DOHH2 (cell line): ENCODE data around the gene CHRND.

Source experiments
- H3F3A ChIP-seq: fragments of 200-600 bp; sonication (generic), shearing (Covaris generic); 2 replicates; pipeline ENCODE4 v1.6.0; 2016; ENCODE audit warnings: antibody characterized with exemption, mild to moderate bottlenecking; ENCODE audit not compliant: control insufficient read depth, insufficient read depth
- H3K27ac ChIP-seq: fragments of 200-600 bp; sonication (generic); 2 replicates; pipeline ENCODE4 v1.5.1; 2014; ENCODE audit warnings: low read depth, mild to moderate bottlenecking, low read length, moderate library complexity
- H3K27me3 ChIP-seq: fragments of 200-600 bp; sonication (generic); 2 replicates; pipeline ENCODE4 v1.6.1; 2014; ENCODE audit warnings: mild to moderate bottlenecking, low read length, mixed read lengths; ENCODE audit not compliant: control insufficient read depth
- H3K36me3 ChIP-seq: fragments of 200-600 bp; sonication (generic); 2 replicates; pipeline ENCODE4 v1.6.1; 2014; ENCODE audit warnings: mild to moderate bottlenecking, low read length, moderate library complexity, mixed read lengths; ENCODE audit not compliant: control insufficient read depth
- H3K4me1 ChIP-seq: fragments of 200-600 bp; sonication (generic); 2 replicates; pipeline ENCODE4 v1.6.1; 2014; ENCODE audit warnings: mild to moderate bottlenecking, low read length, mixed read lengths; ENCODE audit not compliant: control insufficient read depth
- H3K4me2 ChIP-seq: fragments of 200-600 bp; sonication (generic); 2 replicates; pipeline ENCODE4 v1.6.0; 2014; ENCODE audit warnings: mild to moderate bottlenecking, low read length, moderate library complexity
- H3K4me3 ChIP-seq: fragments of 200-600 bp; sonication (generic); 2 replicates; pipeline ENCODE4 v1.5.1; 2014; ENCODE audit warnings: mild to moderate bottlenecking, low read length, mixed read lengths
- H3K79me2 ChIP-seq: fragments of 200-600 bp; sonication (generic); 2 replicates; pipeline ENCODE4 v1.6.1; 2014; ENCODE audit warnings: mild to moderate bottlenecking, low read length, mixed read lengths; ENCODE audit not compliant: control insufficient read depth
- H3K9me2 ChIP-seq: fragments of 200-600 bp; sonication (generic); replicated peaks from 2 replicates; pipeline ENCODE4 v1.6.1; 2014; ENCODE audit warnings: mild to moderate bottlenecking, low read length, mixed read lengths; ENCODE audit not compliant: control insufficient read depth
- H3K9me3 ChIP-seq: fragments of 200-600 bp; sonication (generic); 2 replicates; pipeline ENCODE4 v1.6.1; 2014; ENCODE audit warnings: antibody characterized with exemption, low read length, mixed read lengths; ENCODE audit not compliant: control insufficient read depth, insufficient read depth
- H4K20me1 ChIP-seq: fragments of 200-600 bp; sonication (generic); 2 replicates; pipeline ENCODE4 v1.6.0; 2014; ENCODE audit warnings: low read depth, mild to moderate bottlenecking, antibody characterized with exemption, low read length, moderate library complexity; ENCODE audit not compliant: control insufficient read depth, insufficient read depth
- EZH2phosphoT487 ChIP-seq: fragments of 200-600 bp; sonication (generic); IDR thresholded peaks from 2 replicates; pipeline ENCODE4 v1.6.1; 2017; ENCODE audit warnings: borderline replicate concordance, mild to moderate bottlenecking, antibody characterized with exemption, low read length, moderate library complexity, mixed read lengths
- TF ChIP-seq, protein P1 (sequence below): fragments of 200-600 bp; sonication (generic); IDR thresholded peaks from one replicate; pipeline ENCODE4 v1.5.1; 2014; ENCODE audit warnings: antibody characterized with exemption, mild to moderate bottlenecking, low read depth, low read length; ENCODE audit not compliant: poor library complexity, severe bottlenecking

Gene CHRND

DNA sequence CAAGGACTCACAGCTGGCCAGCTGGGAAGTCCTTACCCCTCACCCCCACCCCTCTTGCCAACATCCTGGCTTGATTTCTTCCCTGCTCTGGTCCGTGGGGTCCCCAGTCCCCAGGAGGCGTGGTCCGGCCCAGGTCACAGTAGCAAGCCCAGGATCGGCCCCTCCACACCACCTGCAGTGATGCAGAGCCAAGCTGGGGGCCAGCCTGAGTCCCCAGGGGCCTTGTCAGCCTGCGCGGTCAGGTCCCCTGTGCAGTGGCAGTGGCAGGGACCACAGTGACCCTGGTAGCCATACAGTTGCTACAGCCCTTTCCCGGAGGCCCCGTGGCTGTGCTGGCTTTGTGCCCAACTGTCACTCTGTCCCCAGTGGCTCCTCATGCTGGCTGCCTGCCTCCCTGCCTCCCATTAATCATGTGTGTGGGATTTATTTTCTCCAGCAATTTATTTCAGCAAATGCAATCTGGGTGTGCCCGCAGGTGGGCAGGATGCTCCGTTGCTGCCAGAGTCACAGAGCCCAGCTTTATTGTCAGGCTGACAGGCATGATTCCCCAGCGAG, 14.5 kb upstream of the CHRND start:
- no peak for TF ChIP-seq EZH2phosphoT487
- TF ChIP-seq, protein P1, sequence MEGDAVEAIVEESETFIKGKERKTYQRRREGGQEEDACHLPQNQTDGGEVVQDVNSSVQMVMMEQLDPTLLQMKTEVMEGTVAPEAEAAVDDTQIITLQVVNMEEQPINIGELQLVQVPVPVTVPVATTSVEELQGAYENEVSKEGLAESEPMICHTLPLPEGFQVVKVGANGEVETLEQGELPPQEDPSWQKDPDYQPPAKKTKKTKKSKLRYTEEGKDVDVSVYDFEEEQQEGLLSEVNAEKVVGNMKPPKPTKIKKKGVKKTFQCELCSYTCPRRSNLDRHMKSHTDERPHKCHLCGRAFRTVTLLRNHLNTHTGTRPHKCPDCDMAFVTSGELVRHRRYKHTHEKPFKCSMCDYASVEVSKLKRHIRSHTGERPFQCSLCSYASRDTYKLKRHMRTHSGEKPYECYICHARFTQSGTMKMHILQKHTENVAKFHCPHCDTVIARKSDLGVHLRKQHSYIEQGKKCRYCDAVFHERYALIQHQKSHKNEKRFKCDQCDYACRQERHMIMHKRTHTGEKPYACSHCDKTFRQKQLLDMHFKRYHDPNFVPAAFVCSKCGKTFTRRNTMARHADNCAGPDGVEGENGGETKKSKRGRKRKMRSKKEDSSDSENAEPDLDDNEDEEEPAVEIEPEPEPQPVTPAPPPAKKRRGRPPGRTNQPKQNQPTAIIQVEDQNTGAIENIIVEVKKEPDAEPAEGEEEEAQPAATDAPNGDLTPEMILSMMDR: no peak
- no peak overlapping the region for H3K4me2 ChIP-seq
- H3K36me3 ChIP-seq: no peaks in the 10 kb centered on the region

DNA sequence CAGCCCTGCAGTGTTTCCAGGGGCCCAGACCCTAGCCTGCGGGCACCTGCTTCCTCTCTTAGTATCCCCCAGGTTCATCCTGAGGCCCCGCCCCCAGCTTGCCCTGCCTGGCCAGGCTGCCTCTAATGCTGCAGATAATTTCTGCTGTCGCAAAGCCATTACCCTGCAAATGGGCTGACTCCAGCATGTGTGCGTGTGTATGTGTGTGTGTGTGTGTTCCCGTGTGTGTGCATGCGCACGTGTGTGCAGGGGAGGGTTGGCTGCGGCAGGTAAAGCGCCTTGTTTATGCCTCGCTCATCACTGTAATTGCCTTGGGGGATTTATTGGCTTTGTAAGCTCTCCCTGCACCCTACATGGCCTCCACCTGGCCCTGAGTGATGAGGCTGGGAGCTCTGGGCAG, 13.4 kb upstream of the CHRND start:
- Histone ChIP-seq H3F3A (no peaks in the 10 kb centered on the region), H4K20me1 (no peaks in the 10 kb centered on the region), H3K36me3 (no peaks in the 10 kb centered on the region), H3K27me3 (no peaks in the 10 kb centered on the region), H3K9me3 (no peaks in the 10 kb centered on the region), H3K4me2 (no peak overlapping the region), H3K79me2 (no peaks in the 10 kb centered on the region), H3K27ac (no peak overlapping the region), H3K4me3 (no peak overlapping the region), H3K4me1 (peaks cover 9% of the 10 kb centered on the region; the same call in 1 of the 2 replicates), H3K9me2 (no peaks in the 10 kb centered on the region)
- no peak for TF ChIP-seq EZH2phosphoT487
- TF ChIP-seq, protein P1: no peak

More for the DNA sequence above, 14.5 kb upstream of the CHRND start:
- H3K27ac ChIP-seq: no peak overlapping the region
- H3K4me1 ChIP-seq: no peaks in the 10 kb centered on the region; the same call in 1 of the 2 replicates
- no peaks in the 10 kb centered on the region for H4K20me1 ChIP-seq
- H3K9me2 ChIP-seq: no peaks in the 10 kb centered on the region
- no peaks in the 10 kb centered on the region for H3K79me2 ChIP-seq
- no peak overlapping the region for H3K4me3 ChIP-seq
- H3F3A ChIP-seq: no peaks in the 10 kb centered on the region
- no peaks in the 10 kb centered on the region for H3K9me3 ChIP-seq
- H3K27me3 ChIP-seq: no peaks in the 10 kb centered on the region

DNA sequence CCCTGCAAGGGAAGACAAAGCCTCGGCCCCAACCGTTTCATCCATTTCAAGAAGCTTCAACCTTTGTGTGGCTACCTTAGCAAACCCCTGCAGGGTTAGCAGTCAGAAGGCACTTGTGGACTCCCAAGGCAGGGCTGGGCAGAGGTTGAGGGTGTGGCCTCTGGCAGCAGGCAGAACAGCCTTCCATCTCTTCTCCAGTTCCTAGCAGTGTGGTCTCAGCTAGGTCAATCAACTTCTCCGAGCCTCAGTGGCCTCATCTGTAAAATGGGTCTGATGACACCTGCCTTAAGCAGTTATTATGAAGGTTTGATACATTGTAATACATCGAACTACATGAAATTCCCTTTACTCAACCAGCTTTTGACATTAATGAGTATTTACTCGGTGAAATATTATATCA, 12.6 kb upstream of the CHRND start:
- Histone ChIP-seq H3K4me3 (no peak overlapping the region), H3K9me3 (no peaks in the 10 kb centered on the region), H3K27me3 (no peaks in the 10 kb centered on the region), H4K20me1 (no peaks in the 10 kb centered on the region), H3K9me2 (no peaks in the 10 kb centered on the region), H3K36me3 (no peaks in the 10 kb centered on the region), H3F3A (no peaks in the 10 kb centered on the region), H3K4me1 (peaks cover 11% of the 10 kb centered on the region; the same call in 1 of the 2 replicates), H3K4me2 (no peak overlapping the region), H3K27ac (no peak overlapping the region), H3K79me2 (no peaks in the 10 kb centered on the region)
- TF ChIP-seq, protein P1: no peak
- TF ChIP-seq EZH2phosphoT487: no peak
